Trophoblast cell (in vitro differentiated cells and primary cell): ENCODE data around the gene ALG14.
A peak's percentile ranks its signal among the peaks of the same experiment; 100 is the strongest.

Experiments used
- DNase-seq, 2 donors: peaks; one replicate each; pipeline ENCODE4 v3.0.0-alpha.2; 2016
- H2AFZ ChIP-seq: 2 replicates; pipeline ENCODE4 v1.6.1; 2013; ENCODE audit warnings: low read length, moderate library complexity, mild to moderate bottlenecking; ENCODE audit not compliant: insufficient read depth, poor library complexity
- H2AK5ac ChIP-seq: 2 replicates; pipeline ENCODE4 v1.6.1; 2013; ENCODE audit warnings: mild to moderate bottlenecking, low read length
- H2BK120ac ChIP-seq: 2 replicates; pipeline ENCODE4 v1.6.1; 2013; ENCODE audit warnings: low read length, mild to moderate bottlenecking, moderate library complexity; ENCODE audit not compliant: insufficient read depth, poor library complexity
- H2BK12ac ChIP-seq: 2 replicates; pipeline ENCODE4 v1.6.1; 2013; ENCODE audit warnings: mild to moderate bottlenecking, low read length, moderate library complexity
- H2BK5ac ChIP-seq: 2 replicates; pipeline ENCODE4 v1.6.1; 2013; ENCODE audit warnings: low read length, low read depth, moderate library complexity, mild to moderate bottlenecking; ENCODE audit not compliant: poor library complexity
- H3K14ac ChIP-seq: 2 replicates; pipeline ENCODE4 v1.6.1; 2013; ENCODE audit warnings: mild to moderate bottlenecking, low read length
- H3K18ac ChIP-seq: 2 replicates; pipeline ENCODE4 v1.6.1; 2013; ENCODE audit warnings: mild to moderate bottlenecking, low read length
- H3K23ac ChIP-seq: 2 replicates; pipeline ENCODE4 v1.6.1; 2013; ENCODE audit warnings: low read length
- H3K27ac ChIP-seq: 2 replicates; pipeline ENCODE4 v1.5.1; 2013; ENCODE audit warnings: low read depth, mild to moderate bottlenecking, inconsistent platforms, low read length, moderate library complexity
- H3K27me3 ChIP-seq: 2 replicates; pipeline ENCODE4 v1.6.1; 2013; ENCODE audit warnings: inconsistent platforms, mild to moderate bottlenecking, low read length, moderate library complexity; ENCODE audit not compliant: insufficient read depth
- H3K36me3 ChIP-seq, 2 experiments: 1 replicate in 1 of 2; 2 replicates in 1 of 2; pipeline ENCODE4 v1.6.1; 2013; ENCODE audit warnings: low read length in 2 of 2, mild to moderate bottlenecking in 2 of 2, moderate library complexity in 1 of 2; ENCODE audit not compliant: insufficient read depth in 2 of 2, control insufficient read depth in 1 of 2
- H3K4ac ChIP-seq: 2 replicates; pipeline ENCODE4 v1.6.1; 2013; ENCODE audit warnings: low read depth, mild to moderate bottlenecking, low read length, moderate library complexity
- H3K4me1 ChIP-seq, 2 experiments: 1 replicate in 1 of 2; 2 replicates in 1 of 2; pipeline ENCODE4 v1.6.1; 2013; ENCODE audit warnings: low read length in 2 of 2, mild to moderate bottlenecking in 2 of 2, moderate library complexity in 1 of 2; ENCODE audit not compliant: insufficient read depth in 2 of 2, control insufficient read depth in 1 of 2
- H3K4me2 ChIP-seq: 2 replicates; pipeline ENCODE4 v1.6.1; 2013; ENCODE audit warnings: inconsistent platforms, mild to moderate bottlenecking, low read length, moderate library complexity
- H3K4me3 ChIP-seq: 2 replicates; pipeline ENCODE4 v1.5.1; 2013; ENCODE audit warnings: mild to moderate bottlenecking, low read depth, low read length, inconsistent platforms
- H3K79me1 ChIP-seq: one replicate; pipeline ENCODE4 v1.6.1; 2013; ENCODE audit warnings: low read length
- H3K79me2 ChIP-seq: 2 replicates; pipeline ENCODE4 v1.6.1; 2013; ENCODE audit warnings: low read length, mild to moderate bottlenecking; ENCODE audit not compliant: control insufficient read depth, insufficient read depth, poor library complexity
- H3K9ac ChIP-seq: 2 replicates; pipeline ENCODE4 v1.6.1; 2013; ENCODE audit warnings: mild to moderate bottlenecking, low read length
- H3K9me3 ChIP-seq: 2 replicates; pipeline ENCODE4 v1.6.1; 2013; ENCODE audit warnings: low read depth, mild to moderate bottlenecking, control low read depth, inconsistent platforms, low read length; ENCODE audit not compliant: insufficient read depth
- H4K12ac ChIP-seq: 2 replicates; pipeline ENCODE4 v1.6.1; 2013; ENCODE audit warnings: low read depth, mild to moderate bottlenecking, low read length, moderate library complexity
- H4K8ac ChIP-seq: 2 replicates; pipeline ENCODE4 v1.6.1; 2013; ENCODE audit warnings: low read depth, mild to moderate bottlenecking, low read length, moderate library complexity
- H4K91ac ChIP-seq: one replicate; pipeline ENCODE4 v1.6.1; 2013; ENCODE audit warnings: low read depth, mild to moderate bottlenecking, low read length, moderate library complexity
- WGBS: extraction: QIAGEN DNeasy Blood & Tissue Kit; methylation state at CpG from one replicate; pipeline ENCODE4 v1.1.7; 2013; ENCODE audit warnings: missing lambda C conversion rate; ENCODE audit not compliant: insufficient read length, insufficient coverage; ENCODE audit errors: extremely low coverage; 5-methylcytosine and 5-hydroxymethylcytosine counted together

The ALG14 gene

DNA sequence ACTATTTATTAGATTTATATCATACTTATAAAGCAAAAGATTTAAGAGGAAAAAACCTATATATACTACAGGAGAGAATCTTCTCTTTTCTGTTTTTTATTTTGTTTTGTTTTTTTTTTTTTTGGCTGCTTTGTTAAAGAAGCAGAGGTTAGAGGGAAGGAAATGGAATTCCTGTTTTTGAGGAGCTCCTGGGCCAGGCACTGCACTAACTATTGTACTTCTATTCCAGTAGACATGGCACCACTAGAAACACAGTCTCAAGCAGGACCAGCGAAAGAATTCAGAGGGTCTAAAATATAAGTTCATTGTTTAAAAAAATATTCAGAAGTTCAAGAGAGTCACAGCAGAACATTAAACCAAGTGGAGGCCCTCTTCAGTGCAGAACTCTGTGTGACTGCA, 91.2 kb downstream of the ALG14 start:
- H2BK12ac ChIP-seq = no peak overlapping the region
- no peaks in the 10 kb centered on the region for H3K79me2 ChIP-seq
- no peak overlapping the region for H4K91ac ChIP-seq
- H3K4me2 ChIP-seq = no peak overlapping the region
- H4K8ac ChIP-seq = no peak overlapping the region
- no peak overlapping the region for H3K4ac ChIP-seq
- no peak overlapping the region for H2AFZ ChIP-seq
- no peak overlapping the region for H3K14ac ChIP-seq
- no peak overlapping the region for H3K23ac ChIP-seq
- DNase-seq = no peak
- no peak overlapping the region for H3K4me3 ChIP-seq
- no peak overlapping the region for H4K12ac ChIP-seq
- H3K27me3 ChIP-seq = no peaks in the 10 kb centered on the region
- H3K9ac ChIP-seq = no peak overlapping the region
- no peaks in the 10 kb centered on the region for H3K9me3 ChIP-seq
- no peak overlapping the region for H2BK5ac ChIP-seq
- H3K4me1 ChIP-seq = peaks cover 0 to 5% of the 10 kb centered on the region in 2 experiments
- H3K36me3 ChIP-seq = no peaks in the 10 kb centered on the region
- no CpG with 5 or more reads among the region's 1 CpG for WGBS
- no peak overlapping the region for H2BK120ac ChIP-seq
- peaks cover 2% of the 10 kb centered on the region for H3K79me1 ChIP-seq
- no peak overlapping the region for H3K27ac ChIP-seq
- no peak overlapping the region for H2AK5ac ChIP-seq
- no peak overlapping the region for H3K18ac ChIP-seq

DNA sequence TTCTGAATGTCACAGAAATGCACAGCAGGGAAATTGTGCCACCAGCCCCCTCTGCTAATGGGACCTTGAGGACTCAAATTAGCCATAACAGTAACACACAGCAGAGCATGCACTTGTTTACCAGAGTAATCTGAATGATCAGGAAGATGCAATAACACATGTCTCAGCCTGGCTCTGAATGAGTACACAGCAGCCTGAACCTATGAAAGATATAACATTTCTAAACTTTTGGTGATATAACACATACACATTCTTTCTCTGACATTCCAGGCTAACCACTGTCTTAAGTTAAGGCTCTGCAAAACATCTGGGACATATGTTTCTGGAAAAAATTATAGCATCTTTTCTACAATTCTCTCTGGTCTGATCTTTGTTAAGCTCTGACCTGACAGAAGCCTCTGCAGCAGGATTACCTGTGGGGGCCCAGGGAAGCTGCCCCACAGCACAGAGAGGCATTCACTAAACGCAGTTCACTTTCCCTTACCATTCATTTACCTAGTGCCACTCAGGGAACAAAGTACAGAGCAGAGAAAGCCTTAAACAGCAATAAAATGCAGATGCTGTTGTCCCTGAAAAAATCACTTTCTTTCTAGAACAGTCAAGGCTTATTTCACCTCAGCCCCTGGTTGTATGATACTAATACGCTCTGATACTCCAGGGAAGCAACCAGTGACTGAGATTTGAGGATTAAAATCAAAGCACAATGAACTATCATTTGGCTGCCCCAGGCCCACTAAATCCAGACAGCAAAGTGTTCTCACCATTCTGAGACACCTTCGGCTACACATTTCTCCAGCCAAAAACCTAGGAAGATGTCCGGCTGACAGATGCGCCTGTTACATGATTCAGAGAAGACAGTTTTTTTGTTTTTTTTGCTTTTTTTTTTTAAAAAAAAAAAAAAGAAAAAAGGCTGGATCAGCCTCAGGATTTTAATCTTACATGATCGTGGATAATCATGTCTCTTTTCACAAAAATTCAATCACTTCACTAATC, 91.9 kb downstream of the ALG14 start:
- peaks cover 0 to 5% of the 10 kb centered on the region in 2 experiments for H3K4me1 ChIP-seq
- no peak for DNase-seq
- no CpG with 5 or more reads among the region's 6 CpGs for WGBS

DNA sequence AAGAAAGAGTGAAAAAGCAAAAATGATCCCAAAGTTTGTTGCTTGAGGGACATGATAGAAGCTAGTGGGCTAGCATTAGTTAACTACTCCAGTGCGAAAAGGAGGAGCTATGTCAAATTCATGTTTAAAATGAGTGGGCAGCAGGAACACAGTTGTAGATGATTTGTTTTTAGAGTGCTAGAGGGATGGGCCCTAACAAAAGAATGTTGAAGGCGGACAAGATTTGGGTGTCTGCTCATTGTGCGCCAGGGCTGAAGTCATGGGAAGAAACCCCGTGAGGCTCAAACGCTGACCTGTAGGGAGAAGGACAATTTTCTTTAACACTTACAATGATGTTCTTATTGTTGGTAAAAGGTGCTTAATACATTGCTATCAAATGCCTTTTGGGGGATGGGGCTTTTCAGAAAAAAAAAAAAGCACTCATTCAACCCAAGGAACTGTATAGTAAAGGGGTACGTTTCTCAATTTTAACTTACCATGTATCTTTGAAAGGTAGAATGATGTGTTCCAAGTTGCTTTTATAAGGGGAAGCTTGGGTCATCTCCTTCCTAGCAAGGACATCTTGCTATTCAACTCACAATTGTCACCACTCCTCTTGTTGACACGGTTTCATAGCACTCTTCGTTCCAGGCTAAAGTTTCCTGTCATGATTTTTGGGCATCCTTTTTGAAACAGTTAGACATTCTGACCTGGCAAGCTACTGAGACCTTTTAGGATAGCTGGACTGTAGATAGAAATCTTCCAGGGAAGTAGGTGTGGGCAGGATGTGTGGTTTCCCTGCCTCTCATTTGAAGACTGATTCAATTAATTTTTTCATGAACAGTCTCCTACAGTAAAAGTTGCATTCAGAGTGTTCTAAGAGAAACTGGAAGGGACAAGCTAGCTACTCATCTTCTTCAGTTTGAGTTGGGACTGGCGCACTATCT, 92.8 kb downstream of the ALG14 start:
- H3K27ac ChIP-seq = no peak overlapping the region
- no peak overlapping the region for H3K4me3 ChIP-seq
- no peak overlapping the region for H4K91ac ChIP-seq
- H3K79me2 ChIP-seq = no peaks in the 10 kb centered on the region
- H2BK120ac ChIP-seq = no peak overlapping the region
- H3K9ac ChIP-seq = no peak overlapping the region
- H3K4ac ChIP-seq = no peak overlapping the region
- H2AFZ ChIP-seq = no peak overlapping the region
- no peak overlapping the region for H4K12ac ChIP-seq
- no peak overlapping the region for H4K8ac ChIP-seq
- H3K18ac ChIP-seq = no peak overlapping the region
- H2AK5ac ChIP-seq = no peak overlapping the region
- H2BK12ac ChIP-seq = no peak overlapping the region
- no CpG with 5 or more reads among the region's 9 CpGs for WGBS
- H3K9me3 ChIP-seq = no peaks in the 10 kb centered on the region
- H3K36me3 ChIP-seq = no peaks in the 10 kb centered on the region
- H3K14ac ChIP-seq = no peak overlapping the region
- no peak for DNase-seq
- no peak overlapping the region for H3K4me2 ChIP-seq
- H3K23ac ChIP-seq = no peak overlapping the region
- H3K27me3 ChIP-seq = no peaks in the 10 kb centered on the region
- no peak overlapping the region for H2BK5ac ChIP-seq
- H3K4me1 ChIP-seq = peaks cover 0 to 5% of the 10 kb centered on the region in 2 experiments
- H3K79me1 ChIP-seq = peaks cover 2% of the 10 kb centered on the region

More for the DNA sequence above, 91.9 kb downstream of the ALG14 start:
- no peak overlapping the region for H2AK5ac ChIP-seq
- H2BK120ac ChIP-seq = no peak overlapping the region
- no peak overlapping the region for H2BK5ac ChIP-seq
- H3K79me1 ChIP-seq = peaks cover 2% of the 10 kb centered on the region
- no peak overlapping the region for H3K4me3 ChIP-seq
- H3K36me3 ChIP-seq = no peaks in the 10 kb centered on the region
- no peak overlapping the region for H3K4ac ChIP-seq
- no peaks in the 10 kb centered on the region for H3K9me3 ChIP-seq
- no peaks in the 10 kb centered on the region for H3K79me2 ChIP-seq
- H4K8ac ChIP-seq = no peak overlapping the region
- peak overlapping the region; percentile 58 for H3K27ac ChIP-seq
- no peak overlapping the region for H4K12ac ChIP-seq
- H3K9ac ChIP-seq = no peak overlapping the region
- no peak overlapping the region for H3K18ac ChIP-seq
- H2AFZ ChIP-seq = no peak overlapping the region
- H3K23ac ChIP-seq = no peak overlapping the region
- no peak overlapping the region for H3K14ac ChIP-seq
- H2BK12ac ChIP-seq = no peak overlapping the region
- no peaks in the 10 kb centered on the region for H3K27me3 ChIP-seq
- no peak overlapping the region for H3K4me2 ChIP-seq
- H4K91ac ChIP-seq = no peak overlapping the region

DNA sequence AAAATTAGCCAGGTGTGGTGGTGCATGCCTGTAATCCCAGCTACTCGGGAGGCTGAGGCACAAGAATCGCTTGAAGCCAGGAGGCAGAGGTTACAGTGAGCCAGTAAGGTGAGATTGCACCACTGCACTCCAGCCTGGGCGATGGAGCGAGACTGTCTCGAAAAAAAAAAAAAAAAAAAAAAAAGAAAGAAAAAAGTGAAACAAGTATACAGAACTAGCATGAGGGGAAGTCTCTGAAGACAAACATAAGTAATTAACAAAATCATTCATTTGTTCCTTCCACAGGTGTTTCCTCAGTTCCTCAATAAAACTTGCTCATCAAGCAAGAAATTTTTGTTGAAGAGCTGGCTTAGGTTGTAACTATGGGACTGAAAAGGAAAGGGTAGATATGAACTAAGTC, 93.6 kb downstream of the ALG14 start:
- H3K27me3 ChIP-seq = no peaks in the 10 kb centered on the region
- H4K12ac ChIP-seq = no peak overlapping the region
- no peak overlapping the region for H3K23ac ChIP-seq
- no peak overlapping the region for H3K4ac ChIP-seq
- no peak overlapping the region for H3K14ac ChIP-seq
- no peak overlapping the region for H3K27ac ChIP-seq
- no peak overlapping the region for H3K4me3 ChIP-seq
- no peaks in the 10 kb centered on the region for H3K79me2 ChIP-seq
- no peak overlapping the region for H2AFZ ChIP-seq
- DNase-seq = no peak
- no peak overlapping the region for H2BK5ac ChIP-seq
- no peak overlapping the region for H2AK5ac ChIP-seq
- H3K4me1 ChIP-seq = peaks cover 0 to 5% of the 10 kb centered on the region in 2 experiments
- no peak overlapping the region for H3K4me2 ChIP-seq
- H3K9me3 ChIP-seq = no peaks in the 10 kb centered on the region
- H2BK120ac ChIP-seq = no peak overlapping the region
- no peak overlapping the region for H4K8ac ChIP-seq
- H3K18ac ChIP-seq = no peak overlapping the region
- no peak overlapping the region for H3K9ac ChIP-seq
- WGBS = no CpG with 5 or more reads among the region's 5 CpGs
- H2BK12ac ChIP-seq = no peak overlapping the region
- H4K91ac ChIP-seq = no peak overlapping the region
- H3K36me3 ChIP-seq = no peaks in the 10 kb centered on the region
- peaks cover 2% of the 10 kb centered on the region for H3K79me1 ChIP-seq
